Measurements from ENCODE around the gene PRDX2.

GRCh38 chr19:12752056-12752781 is 49.4 kb downstream of the PRDX2 start:
- TF ChIP-seq POLR2A (IDR thresholded peaks at IDR 0.05) (no peak), CTCF (IDR thresholded peaks at IDR 0.05) (no peak)
